Measurements from ENCODE around the gene WWTR1.

GRCh38 chr3:149582395-149582794 is 75.4 kb downstream of the WWTR1 start:
- TF ChIP-seq, protein P1, sequence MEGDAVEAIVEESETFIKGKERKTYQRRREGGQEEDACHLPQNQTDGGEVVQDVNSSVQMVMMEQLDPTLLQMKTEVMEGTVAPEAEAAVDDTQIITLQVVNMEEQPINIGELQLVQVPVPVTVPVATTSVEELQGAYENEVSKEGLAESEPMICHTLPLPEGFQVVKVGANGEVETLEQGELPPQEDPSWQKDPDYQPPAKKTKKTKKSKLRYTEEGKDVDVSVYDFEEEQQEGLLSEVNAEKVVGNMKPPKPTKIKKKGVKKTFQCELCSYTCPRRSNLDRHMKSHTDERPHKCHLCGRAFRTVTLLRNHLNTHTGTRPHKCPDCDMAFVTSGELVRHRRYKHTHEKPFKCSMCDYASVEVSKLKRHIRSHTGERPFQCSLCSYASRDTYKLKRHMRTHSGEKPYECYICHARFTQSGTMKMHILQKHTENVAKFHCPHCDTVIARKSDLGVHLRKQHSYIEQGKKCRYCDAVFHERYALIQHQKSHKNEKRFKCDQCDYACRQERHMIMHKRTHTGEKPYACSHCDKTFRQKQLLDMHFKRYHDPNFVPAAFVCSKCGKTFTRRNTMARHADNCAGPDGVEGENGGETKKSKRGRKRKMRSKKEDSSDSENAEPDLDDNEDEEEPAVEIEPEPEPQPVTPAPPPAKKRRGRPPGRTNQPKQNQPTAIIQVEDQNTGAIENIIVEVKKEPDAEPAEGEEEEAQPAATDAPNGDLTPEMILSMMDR (conservative IDR thresholded peaks at IDR 0.05; ENCODE audit: low read depth in 2 of 2) = no peak
- TF ChIP-seq EZH2 (IDR thresholded peaks at IDR 0.05; ENCODE audit: low read depth, unreplicated experiment) = no peak
- no peak for TF ChIP-seq EZH2phosphoT487 (IDR thresholded peaks at IDR 0.05; ENCODE audit: unreplicated experiment)
- no peak for TF ChIP-seq REST (IDR thresholded peaks at IDR 0.05; ENCODE audit: unreplicated experiment)

All from GM23338 (cell line).